KOPT-K1 (cell line): Measurements from ENCODE around the gene NATD1.

Source experiments
- H3K27ac ChIP-seq: fragments of 200-600 bp; sonication (generic); 2 replicates; pipeline ENCODE4 v1.5.1; 2016; ENCODE audit warnings: antibody characterized with exemption, mild to moderate bottlenecking, low read depth, low read length; ENCODE audit not compliant: poor library complexity, severe bottlenecking
- H3K36me3 ChIP-seq: fragments of 200-600 bp; sonication (generic); 2 replicates; pipeline ENCODE4 v1.5.1; 2017; ENCODE audit warnings: antibody characterized with exemption, mild to moderate bottlenecking, low read length, moderate library complexity; ENCODE audit not compliant: insufficient read depth
- H3K9me3 ChIP-seq: fragments of 200-600 bp; sonication (generic); 2 replicates; pipeline ENCODE4 v1.5.1; 2017; ENCODE audit warnings: antibody characterized with exemption, low read length, mild to moderate bottlenecking; ENCODE audit not compliant: insufficient read depth, poor library complexity, severe bottlenecking

Gene NATD1

DNA sequence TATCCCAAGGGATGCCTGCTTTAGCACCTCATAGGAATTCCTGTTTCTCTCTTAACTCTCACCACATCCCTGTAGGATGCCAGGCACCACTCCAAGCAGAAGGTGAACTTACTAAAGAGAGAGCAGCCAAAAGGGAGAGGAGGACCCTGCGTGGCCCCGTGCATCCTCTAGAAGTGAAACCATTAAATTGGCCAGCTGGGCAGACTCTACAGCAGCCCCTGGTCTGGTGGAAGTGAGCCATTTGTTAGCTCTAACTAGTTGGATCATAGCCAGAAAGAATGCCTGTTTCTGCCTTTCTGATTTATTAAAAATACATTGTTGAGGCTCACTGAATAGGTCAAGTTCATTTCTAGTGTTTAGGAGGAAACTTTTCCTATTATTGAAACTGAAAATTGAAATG lies 61.5 kb downstream of the NATD1 start:
- Histone ChIP-seq H3K9me3 (no peaks in the 10 kb centered on the region), H3K36me3 (peaks cover 72% of the 10 kb centered on the region), H3K27ac (no peak overlapping the region)

DNA sequence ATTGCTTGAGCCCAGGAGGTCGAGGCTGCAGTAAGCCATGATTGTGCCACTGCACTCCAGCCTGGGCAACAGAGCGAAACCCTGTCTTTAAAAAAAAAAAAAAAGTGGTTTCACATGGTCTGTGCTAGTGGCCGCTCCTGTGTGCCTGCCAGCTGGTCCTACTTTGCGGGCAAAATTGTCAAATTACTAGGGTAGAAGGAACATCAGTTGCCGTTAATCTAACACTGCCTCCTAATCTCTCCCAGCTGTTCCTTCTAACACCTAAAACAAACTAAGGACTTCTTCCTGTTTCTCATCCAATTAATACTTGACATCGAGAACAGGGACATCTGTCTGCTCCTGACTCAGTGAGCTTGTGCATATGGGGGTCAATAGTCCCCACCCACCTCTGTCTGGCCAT lies 63.1 kb downstream of the NATD1 start:
- Histone ChIP-seq H3K27ac (no peak overlapping the region), H3K36me3 (peaks cover 71% of the 10 kb centered on the region), H3K9me3 (no peaks in the 10 kb centered on the region)

DNA sequence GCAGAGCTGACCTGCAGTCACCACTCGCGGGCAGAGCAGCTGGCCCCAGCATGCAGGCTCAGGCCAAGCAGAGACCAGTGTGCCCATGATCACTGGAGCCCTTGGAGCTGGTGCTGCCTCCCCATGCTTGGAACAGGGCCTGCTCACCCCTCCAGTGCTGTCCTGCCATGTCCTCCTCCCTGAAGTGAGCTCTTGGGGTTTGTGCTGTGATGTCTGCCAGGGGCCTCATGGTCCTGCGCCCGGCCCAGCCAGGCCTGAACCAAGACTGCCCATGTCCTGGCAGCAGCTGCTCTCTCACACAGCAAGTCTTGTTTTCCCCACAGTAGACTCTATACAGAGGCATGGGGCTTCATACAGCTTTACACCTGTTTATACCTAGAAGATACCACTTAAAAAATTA lies 63.8 kb downstream of the NATD1 start:
- peaks cover 71% of the 10 kb centered on the region for H3K36me3 ChIP-seq
- no peak overlapping the region for H3K27ac ChIP-seq
- H3K9me3 ChIP-seq = no peaks in the 10 kb centered on the region
